Epithelial cell of esophagus (primary cell): ENCODE data around the gene RPS29.

Experiments used
- DNase-seq: peaks from one replicate; pipeline ENCODE4 v3.0.0; 2010; ENCODE audit warnings: low read depth
- H3K4me3 ChIP-seq: 2 replicates; pipeline ENCODE4 v1.5.1; 2011; ENCODE audit warnings: mild to moderate bottlenecking, low read length, control low read depth
- TF ChIP-seq, protein P1 (sequence below): IDR thresholded peaks from 2 replicates; pipeline ENCODE4 v1.5.1; 2011; ENCODE audit warnings: low read depth, mild to moderate bottlenecking, low read length, control low read depth, inconsistent platforms; ENCODE audit not compliant: insufficient read depth; ENCODE audit errors: missing control alignments

Gene RPS29

DNA sequence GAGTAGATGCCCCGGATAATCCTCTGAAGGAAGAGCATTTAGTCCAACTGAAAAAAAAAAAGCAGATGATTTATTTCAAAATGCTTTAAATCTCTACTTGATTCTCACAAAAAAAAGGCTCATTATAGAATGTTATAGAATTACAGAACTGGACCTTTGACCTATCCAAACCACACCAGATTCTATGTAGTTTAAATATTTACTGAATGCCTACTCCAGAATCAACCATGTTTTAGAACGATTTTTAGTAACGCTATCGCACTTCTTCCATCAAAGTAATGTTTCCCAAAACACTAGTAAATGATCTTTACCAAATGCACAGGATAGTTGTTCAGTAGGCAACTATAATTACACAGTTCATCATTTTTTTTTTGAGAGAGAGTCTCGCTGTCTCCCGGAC is 2.6 kb downstream of the RPS29 start:
- TF ChIP-seq, protein P1, sequence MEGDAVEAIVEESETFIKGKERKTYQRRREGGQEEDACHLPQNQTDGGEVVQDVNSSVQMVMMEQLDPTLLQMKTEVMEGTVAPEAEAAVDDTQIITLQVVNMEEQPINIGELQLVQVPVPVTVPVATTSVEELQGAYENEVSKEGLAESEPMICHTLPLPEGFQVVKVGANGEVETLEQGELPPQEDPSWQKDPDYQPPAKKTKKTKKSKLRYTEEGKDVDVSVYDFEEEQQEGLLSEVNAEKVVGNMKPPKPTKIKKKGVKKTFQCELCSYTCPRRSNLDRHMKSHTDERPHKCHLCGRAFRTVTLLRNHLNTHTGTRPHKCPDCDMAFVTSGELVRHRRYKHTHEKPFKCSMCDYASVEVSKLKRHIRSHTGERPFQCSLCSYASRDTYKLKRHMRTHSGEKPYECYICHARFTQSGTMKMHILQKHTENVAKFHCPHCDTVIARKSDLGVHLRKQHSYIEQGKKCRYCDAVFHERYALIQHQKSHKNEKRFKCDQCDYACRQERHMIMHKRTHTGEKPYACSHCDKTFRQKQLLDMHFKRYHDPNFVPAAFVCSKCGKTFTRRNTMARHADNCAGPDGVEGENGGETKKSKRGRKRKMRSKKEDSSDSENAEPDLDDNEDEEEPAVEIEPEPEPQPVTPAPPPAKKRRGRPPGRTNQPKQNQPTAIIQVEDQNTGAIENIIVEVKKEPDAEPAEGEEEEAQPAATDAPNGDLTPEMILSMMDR = no peak
- DNase-seq = no peak
- no peak overlapping the region for H3K4me3 ChIP-seq

DNA sequence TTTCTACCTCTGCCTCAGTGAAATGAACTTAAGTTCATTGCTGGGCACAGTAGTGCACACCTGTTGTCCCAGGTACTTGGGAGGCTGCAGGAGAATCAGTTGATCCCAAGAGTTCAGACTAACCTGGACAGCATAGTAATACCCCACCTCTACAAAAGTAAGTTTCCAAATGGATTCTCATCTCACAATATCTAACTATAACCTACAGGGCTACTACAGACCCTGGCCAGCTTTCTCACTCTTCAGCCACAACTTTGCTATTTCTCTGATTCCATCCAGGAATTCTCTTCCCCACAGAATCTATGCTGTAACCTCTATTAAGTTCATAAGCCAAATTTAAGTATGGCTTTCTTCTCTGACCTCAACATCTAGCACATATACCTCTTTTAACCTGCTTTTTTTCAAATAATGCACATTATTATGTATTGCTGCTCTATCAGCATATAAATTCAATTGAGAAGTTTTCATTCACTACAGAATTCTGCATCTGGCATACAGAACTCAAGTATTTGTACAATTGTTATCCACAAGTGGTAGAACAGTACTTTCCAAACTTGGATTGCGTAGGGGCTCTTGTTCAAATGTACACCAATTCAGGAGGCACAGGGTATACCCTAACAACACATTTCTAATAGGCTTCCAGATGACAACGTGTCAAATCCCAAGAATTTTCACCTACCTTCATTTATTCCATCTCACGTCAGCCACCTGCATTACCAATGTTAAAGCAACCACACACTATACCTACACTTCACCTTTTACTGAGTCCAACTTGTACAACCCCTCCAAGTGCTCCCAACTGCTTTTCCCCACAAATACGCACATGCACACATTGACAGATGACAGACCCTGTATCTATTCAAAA is 3.8 kb downstream of the RPS29 start:
- no peak overlapping the region for H3K4me3 ChIP-seq
- TF ChIP-seq, protein P1 = no peak
- no peak for DNase-seq

DNA sequence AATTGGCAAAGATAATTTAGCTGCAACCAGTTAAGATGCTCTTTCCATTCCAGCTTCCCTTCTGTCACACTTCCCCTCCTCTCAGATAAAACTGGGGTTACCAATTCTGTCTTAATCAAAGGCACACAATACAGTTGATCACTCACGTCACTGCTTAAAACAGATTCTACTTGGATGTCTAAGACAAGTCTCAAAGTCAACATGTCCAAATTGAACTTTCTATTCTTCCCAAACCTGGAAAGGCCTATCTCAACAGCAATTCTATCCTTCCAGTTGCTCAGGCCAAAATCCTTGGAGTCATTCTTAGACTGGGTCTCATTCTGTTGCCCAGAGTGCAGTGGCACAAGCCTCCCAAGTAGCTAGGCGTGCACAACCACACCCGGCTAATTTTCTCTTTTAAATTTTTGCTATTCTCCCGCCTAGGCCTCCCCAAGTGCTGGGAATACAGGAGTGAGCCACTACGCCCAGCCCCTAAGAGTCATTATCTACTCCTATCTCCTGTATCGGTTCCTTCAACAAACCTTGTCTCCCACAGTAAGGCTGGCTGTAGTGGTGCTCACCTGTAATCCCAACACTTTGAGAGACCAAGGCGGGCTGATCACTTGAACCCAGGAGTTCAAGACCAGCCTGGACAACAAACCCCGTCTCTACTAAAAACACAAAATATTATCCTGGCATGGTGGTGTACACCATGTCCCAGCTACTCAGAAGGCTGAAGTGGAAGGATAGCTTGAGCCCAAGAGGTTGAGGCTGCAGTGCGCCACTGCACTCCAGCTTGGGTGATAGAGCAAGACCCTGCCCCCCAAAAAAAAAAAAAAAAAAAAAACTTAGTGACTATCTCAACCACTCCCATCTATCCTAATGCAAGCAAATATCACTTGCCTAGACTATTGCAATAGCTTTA is 4.7 kb downstream of the RPS29 start:
- TF ChIP-seq, protein P1 = no peak
- no peak overlapping the region for H3K4me3 ChIP-seq
- no peak for DNase-seq

DNA sequence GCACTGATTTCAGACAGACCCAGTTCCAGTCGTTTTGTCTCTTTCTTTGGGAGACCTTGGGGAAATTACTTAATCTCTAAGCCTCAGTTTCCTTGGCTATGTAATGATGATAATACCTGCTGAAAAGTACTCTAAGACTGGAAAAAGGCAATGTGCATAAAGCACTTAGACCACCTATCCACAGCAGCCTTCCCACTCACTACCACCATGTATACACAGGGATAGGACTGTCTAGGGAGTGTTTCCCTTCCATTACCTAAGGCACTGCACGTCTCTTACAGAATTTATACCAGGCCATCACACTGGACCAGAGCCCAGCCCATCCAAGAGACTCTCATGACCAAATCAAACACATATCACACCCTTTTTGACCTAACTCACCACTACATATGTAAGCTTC is 6.3 kb downstream of the RPS29 start:
- TF ChIP-seq, protein P1 = no peak
- no peak overlapping the region for H3K4me3 ChIP-seq
- no peak for DNase-seq

DNA sequence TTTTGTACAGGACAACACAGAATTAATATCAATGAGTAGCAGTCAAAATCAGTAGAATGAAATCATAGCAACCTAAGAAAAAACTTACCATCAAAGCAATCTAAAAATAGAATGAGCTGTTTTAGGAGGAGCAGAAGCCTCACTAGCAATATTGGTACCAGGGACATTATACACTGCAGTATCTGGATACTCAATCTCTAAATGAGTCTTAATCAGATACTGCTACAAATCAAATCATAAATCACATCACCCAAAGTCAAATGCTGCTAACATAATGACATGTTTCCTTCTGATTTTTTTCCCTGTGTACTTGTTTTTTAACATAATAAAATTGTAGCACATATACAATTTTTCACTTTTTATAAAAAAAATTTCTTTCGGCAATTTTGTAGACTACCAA is 8.0 kb downstream of the RPS29 start:
- no peak overlapping the region for H3K4me3 ChIP-seq
- DNase-seq = no peak
- TF ChIP-seq, protein P1 = no peak

DNA sequence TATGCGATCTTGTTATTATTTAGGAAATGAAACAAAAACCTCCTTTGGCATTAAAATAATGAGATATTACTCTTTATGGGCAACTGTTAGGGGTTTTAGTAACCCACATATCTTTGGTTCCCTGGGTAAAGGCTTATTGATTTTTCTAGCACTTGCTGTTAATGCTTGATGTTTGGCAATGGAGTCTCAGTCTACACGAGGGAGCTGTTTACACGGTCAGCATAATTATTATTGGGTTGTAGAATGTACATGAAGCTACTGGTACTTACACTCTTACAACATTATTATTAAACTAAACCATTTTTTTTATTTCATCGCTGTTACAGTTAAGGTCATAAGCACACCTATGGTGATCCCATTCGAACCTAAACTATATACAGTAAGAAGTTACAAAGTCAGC is 12.1 kb downstream of the RPS29 start:
- TF ChIP-seq, protein P1 = no peak

More for the DNA sequence above, 12.1 kb downstream of the RPS29 start:
- DNase-seq = no peak
- H3K4me3 ChIP-seq = no peak overlapping the region
